SH-SY5Y (cell line): ENCODE data around the gene RAB1A.

Source experiments
- GATA2 ChIP-seq: IDR thresholded peaks from 2 replicates; pipeline ENCODE4 v1.6.1; 2011; ENCODE audit warnings: mild to moderate bottlenecking, low read depth, low read length
- GATA3 ChIP-seq: IDR thresholded peaks from 2 replicates; pipeline ENCODE4 v1.6.1; 2011; ENCODE audit warnings: low read depth, mild to moderate bottlenecking, low read length, moderate library complexity

The RAB1A gene

DNA sequence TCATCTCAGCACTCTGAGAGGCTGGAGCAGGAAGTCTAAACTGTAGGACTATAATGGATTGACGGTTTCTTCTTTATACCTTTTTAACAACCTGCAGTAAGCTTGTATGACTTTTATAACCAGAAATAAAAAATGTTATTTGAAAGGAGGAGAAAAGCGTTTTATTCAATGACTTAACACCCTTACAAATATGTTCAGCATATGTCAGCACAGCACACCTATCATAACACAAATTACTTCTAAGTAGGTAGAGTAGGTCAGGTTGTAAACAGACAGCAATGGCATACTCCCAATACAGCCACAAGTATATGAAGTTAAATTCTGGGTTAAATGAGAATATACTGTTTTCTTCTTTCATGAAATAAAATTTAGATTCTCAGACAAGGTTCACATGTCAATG is 16.1 kb downstream of the RAB1A start:
- TF ChIP-seq GATA2 = no peak
- no peak for TF ChIP-seq GATA3

GRCh38 chr2:65113229-65113628 is 16.7 kb downstream of the RAB1A start:
- TF ChIP-seq GATA3 = no peak

DNA sequence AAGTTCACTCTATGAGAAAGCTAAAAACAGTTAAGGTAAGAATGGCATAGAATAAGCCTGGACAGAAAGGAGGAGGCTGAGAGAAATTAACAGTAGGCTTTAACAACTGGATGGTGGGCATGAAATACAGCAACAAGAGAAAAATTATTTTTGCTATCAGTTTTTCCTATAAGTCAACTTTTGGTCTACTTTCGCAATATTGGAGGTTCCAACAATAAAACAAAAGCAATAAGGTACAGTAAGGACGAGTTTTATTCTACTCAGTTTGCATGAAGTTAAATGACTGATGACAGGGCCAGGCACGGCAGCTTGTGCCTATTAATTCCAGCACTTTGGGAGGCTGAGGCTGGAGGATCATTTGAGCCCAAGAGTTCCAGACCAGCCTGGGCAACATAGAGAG is 17.3 kb downstream of the RAB1A start:
- no peak for TF ChIP-seq GATA3
- TF ChIP-seq GATA2 = no peak

- TF ChIP-seq GATA2 (no peak), GATA3 (no peak)
Measured at GRCh38 chr2:65108780-65109179, 21.1 kb downstream of the RAB1A start.

DNA sequence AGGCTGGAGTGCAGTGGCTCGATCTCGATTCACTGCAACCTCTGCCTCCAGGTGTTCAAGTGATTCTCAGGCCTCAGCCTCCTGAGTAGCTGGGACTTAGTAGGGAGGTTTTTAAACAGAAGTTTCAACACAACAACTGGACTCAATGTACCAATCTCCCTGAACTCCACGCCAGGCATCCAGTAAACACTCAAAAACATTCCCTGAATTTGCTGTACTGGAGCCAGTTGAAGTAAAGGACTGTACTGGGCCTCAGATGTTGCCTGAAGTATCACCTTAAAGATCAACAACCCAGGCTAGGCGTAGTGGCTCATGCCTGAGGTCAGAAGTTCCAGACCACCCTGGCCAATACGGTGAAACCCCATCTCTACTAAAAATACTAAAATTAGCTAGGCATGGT is 22.4 kb downstream of the RAB1A start:
- TF ChIP-seq GATA3 (no peak), GATA2 (no peak)

- TF ChIP-seq GATA2 (no peak), GATA3 (no peak)
Measured at GRCh38 chr2:65103013-65103715, 26.7 kb downstream of the RAB1A start.

DNA sequence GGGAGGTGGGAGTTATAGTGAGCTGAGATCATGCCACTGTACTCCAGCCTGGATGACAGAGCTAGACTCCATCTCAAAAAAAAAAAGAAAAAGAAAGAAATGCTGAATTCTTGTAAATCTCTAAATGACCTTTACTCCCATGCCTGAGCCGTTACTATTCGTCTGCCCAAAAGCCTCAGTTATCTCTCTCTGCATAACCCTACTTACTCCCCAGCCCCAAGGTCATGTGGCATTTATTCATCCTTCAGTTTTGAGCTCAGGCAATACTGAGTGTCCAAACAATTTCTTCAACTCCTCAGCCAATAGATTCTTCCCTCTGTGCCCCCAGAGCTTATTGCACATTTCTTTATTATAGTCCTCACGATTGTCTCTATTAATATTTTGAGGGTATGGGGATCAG is 28.8 kb downstream of the RAB1A start:
- no peak for TF ChIP-seq GATA2

- TF ChIP-seq GATA2 (no peak), GATA3 (no peak)
Measured at GRCh38 chr2:65098741-65099140, 31.2 kb downstream of the RAB1A start.

DNA sequence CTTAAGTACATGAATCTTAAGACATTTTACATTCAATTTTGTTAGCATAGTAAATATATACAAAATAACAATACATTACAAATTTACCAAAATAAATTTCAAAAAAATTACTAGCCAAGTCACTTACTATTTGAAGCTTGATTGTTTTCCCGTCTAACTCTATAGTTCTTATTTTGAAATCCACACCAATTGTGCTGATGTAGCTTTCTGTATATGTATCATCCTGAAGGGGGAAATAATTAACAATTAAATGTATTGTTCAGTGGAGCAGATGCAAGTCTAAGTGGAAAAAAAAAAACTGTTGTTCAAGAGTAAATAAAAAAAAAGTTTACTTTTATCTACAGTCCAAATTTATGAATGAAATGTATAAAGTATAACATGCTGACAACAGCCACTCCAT is 32.1 kb downstream of the RAB1A start:
- TF ChIP-seq GATA2 = no peak
- no peak for TF ChIP-seq GATA3

- TF ChIP-seq GATA3 = no peak
Measured at GRCh38 chr2:65096948-65097347, 33.0 kb downstream of the RAB1A start.

DNA sequence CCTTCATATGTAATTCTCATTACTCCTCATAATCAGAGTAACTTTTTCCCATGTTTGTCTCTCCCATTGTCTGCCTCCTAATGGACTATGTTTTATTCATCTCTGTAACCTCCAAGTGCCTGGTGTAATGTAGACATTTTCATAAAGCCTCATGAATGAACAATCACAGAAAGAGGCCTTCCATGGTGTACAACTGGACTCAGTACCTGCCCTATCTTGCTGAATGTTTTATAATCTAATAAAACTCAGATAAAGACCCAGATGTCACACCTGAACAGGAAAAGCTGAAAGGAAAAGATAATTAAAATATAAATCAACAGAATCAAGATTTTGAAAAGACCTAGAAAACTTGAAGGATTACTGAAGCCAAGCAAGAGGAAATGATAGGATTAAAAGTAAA is 36.7 kb downstream of the RAB1A start:
- no peak for TF ChIP-seq GATA2

- TF ChIP-seq GATA2 (no peak), GATA3 (no peak)
Measured at GRCh38 chr2:65092791-65093190, 37.1 kb downstream of the RAB1A start.

GRCh38 chr2:65085148-65085547 is 44.8 kb downstream of the RAB1A start:
- TF ChIP-seq GATA3 (no peak), GATA2 (no peak)

- no peak for TF ChIP-seq GATA3
- no peak for TF ChIP-seq GATA2
Measured at GRCh38 chr2:65081232-65081685, 48.6 kb downstream of the RAB1A start.

DNA sequence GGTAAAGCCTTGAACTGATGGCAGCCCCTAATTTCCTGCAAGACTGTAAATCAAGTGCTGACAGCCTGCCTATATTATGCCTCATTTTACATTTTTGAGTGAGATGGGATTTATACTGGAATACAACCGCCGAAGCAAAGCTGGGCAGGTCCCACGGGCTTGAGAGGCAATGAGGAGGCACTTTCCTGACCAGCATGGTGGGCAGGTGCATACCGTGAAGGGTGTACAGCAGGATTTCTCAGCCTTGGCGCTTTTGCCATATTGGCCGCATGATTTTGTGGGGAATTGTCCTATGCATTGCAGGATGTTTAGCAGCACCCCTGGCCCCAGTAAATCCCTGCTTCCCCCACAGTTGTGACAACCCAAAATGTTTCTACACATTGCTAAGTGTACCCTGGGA is 50.9 kb downstream of the RAB1A start:
- TF ChIP-seq GATA2 (no peak), GATA3 (no peak)

GRCh38 chr2:65077898-65078297 is 52.0 kb downstream of the RAB1A start:
- TF ChIP-seq GATA3 = no peak
- no peak for TF ChIP-seq GATA2
